GM12878 (cell line): ENCODE measurements around the gene RSPH10B2. TPM values are rescaled to one million over a fixed set of nuclear protein-coding genes. Genes with fewer than 3 reads are reported as not detected.

ENCODE experiments used
- ATF7 ChIP-seq: fragments of 450-650 bp; IDR thresholded peaks from 2 replicates; pipeline ENCODE4 v1.6.1; 2016; ENCODE audit warnings: low read depth, mild to moderate bottlenecking
- BRCA1 ChIP-seq: IDR thresholded peaks from 2 replicates; pipeline ENCODE4 v1.6.1; 2011; ENCODE audit warnings: low read depth, low read length, improper control_type of control experiment
- CREB1 ChIP-seq: IDR thresholded peaks from 2 replicates; pipeline ENCODE4 v1.6.1; 2012; ENCODE audit warnings: low read depth, mild to moderate bottlenecking, inconsistent platforms
- CREM ChIP-seq: IDR thresholded peaks from 2 replicates; pipeline ENCODE4 v1.6.1; 2014; ENCODE audit warnings: antibody characterized with exemption, low read depth
- MYB ChIP-seq: fragments of 150-350 bp; IDR thresholded peaks from 2 replicates; pipeline ENCODE4 v1.6.1; 2014; ENCODE audit warnings: mild to moderate bottlenecking, low read depth, low read length, borderline replicate concordance
- NFYA ChIP-seq: IDR thresholded peaks from 2 replicates; pipeline ENCODE4 v1.6.1; 2011; ENCODE audit warnings: low read depth, mild to moderate bottlenecking, low read length, improper control_type of control experiment, borderline replicate concordance
- PML ChIP-seq: IDR thresholded peaks from 2 replicates; pipeline ENCODE4 v1.6.1; 2012; ENCODE audit warnings: low read length, inconsistent platforms
- SMC3 ChIP-seq: IDR thresholded peaks from 2 replicates; pipeline ENCODE4 v1.6.1; 2011; ENCODE audit warnings: low read length, improper control_type of control experiment, borderline replicate concordance
- TCF12 ChIP-seq: IDR thresholded peaks from 2 replicates; pipeline ENCODE4 v1.6.1; 2011; ENCODE audit warnings: low read depth, mild to moderate bottlenecking, low read length
- ZSCAN29 ChIP-seq: fragments of 450-650 bp; IDR thresholded peaks from 2 replicates; pipeline ENCODE4 v1.6.1; 2017; ENCODE audit warnings: mild to moderate bottlenecking, moderate library complexity
- polyA plus RNA-seq, 11 experiments: library from polyadenylated mRNA; depleted of rRNA in 4 of 11; unstranded in 6 of 11; stranded (reverse) in 5 of 11; fragments of >200 nt; fragmentation: Nextera tagmentation in 4 of 11; fragmentation: Illumina TruSeq in 1 of 11; extraction: Ambion mirVana in 4 of 11; extraction: Trizol in 1 of 11; gene quantifications; 1 replicate in 1 of 11; 2 replicates in 10 of 11; pipeline versions ENCODE4 v1.2.1 to v1.2.3, GENCODE V29; 2011 to 2016; ENCODE audit warnings: inconsistent platforms in 2 of 11, missing spikeins in 2 of 11, low read depth in 1 of 11
- total RNA-seq, 4 experiments: library from RNA; depleted of rRNA in 3 of 4; stranded (reverse); fragments of >200 nt in 3 of 4; fragmentation: Illumina TruSeq in 1 of 4; extraction: Trizol in 1 of 4; gene quantifications; 2 replicates each; pipeline versions ENCODE4 v1.2.1 to v1.2.3, GENCODE V29; 2013 to 2021
- TF ChIP-seq, protein P1 (sequence below): fragments of 450-650 bp; IDR thresholded peaks from 2 replicates; pipeline ENCODE4 v1.6.1; 2017; ENCODE audit warnings: antibody characterized with exemption, mild to moderate bottlenecking, moderate library complexity
- TF ChIP-seq, protein P2 (sequence below): fragments of 450-650 bp; IDR thresholded peaks from 2 replicates; pipeline ENCODE4 v1.6.1; 2018; ENCODE audit warnings: mild to moderate bottlenecking, low read depth, moderate library complexity; ENCODE audit not compliant: partially characterized antibody
- TF ChIP-seq, protein P3 (sequence below): fragments of 450-650 bp; formaldehyde crosslinking; IDR thresholded peaks from 2 replicates; pipeline ENCODE4 v1.4.0; 2022; ENCODE audit warnings: mild to moderate bottlenecking, moderate library complexity
- TF ChIP-seq, protein P4 (sequence below): IDR thresholded peaks from 2 replicates; pipeline ENCODE4 v1.6.1; 2012; ENCODE audit warnings: mild to moderate bottlenecking, low read depth, low read length

RSPH10B2 gene
- total and polyA plus RNA-seq, 10 of the 15 experiments (the other 5 are each of a cell fraction or from before 2014, with no cell fraction given): 0.04 to 0.34 (median 0.18) TPM; not detected in 3

DNA sequence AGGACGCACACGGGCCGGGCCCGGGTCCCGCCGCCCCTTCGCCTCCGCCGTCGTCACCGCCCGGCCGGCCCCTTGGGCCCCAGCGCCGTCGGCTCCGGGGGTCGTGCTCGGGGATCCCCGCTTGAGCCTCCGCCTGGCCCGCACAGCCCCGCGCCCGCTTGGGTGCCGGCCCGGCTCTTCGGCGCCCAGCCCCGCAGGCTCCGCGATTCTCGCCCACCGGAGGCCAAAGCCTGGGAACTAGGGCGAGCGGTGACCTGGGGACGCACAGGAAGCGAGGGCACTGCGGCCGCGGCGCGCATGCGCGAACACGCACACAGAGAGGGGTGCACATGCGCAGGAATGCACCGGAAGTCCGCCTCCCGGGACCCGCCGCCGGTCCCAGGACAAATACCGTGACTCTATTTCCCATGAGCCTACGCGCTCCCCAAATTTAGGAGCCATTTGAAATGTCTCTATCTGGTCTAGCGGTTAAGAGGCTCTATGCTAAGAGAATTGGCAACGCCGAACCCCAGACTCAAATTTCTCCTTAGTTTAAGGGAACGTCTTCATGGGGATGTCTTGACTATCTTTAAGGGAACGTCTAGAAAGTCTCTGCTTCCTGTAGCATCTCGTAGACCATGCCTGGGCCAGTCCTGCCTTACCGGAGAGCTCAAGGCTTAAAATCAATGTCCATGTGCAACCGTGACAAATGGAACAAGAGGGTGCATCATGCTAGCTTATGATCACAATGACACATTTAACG is 47.1 kb upstream of the RSPH10B2 start, which contains the start of gene ZNF12 (continued):
- TF ChIP-seq, protein P1, sequence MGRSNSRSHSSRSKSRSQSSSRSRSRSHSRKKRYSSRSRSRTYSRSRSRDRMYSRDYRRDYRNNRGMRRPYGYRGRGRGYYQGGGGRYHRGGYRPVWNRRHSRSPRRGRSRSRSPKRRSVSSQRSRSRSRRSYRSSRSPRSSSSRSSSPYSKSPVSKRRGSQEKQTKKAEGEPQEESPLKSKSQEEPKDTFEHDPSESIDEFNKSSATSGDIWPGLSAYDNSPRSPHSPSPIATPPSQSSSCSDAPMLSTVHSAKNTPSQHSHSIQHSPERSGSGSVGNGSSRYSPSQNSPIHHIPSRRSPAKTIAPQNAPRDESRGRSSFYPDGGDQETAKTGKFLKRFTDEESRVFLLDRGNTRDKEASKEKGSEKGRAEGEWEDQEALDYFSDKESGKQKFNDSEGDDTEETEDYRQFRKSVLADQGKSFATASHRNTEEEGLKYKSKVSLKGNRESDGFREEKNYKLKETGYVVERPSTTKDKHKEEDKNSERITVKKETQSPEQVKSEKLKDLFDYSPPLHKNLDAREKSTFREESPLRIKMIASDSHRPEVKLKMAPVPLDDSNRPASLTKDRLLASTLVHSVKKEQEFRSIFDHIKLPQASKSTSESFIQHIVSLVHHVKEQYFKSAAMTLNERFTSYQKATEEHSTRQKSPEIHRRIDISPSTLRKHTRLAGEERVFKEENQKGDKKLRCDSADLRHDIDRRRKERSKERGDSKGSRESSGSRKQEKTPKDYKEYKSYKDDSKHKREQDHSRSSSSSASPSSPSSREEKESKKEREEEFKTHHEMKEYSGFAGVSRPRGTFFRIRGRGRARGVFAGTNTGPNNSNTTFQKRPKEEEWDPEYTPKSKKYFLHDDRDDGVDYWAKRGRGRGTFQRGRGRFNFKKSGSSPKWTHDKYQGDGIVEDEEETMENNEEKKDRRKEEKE: 0 out of 2 replicates have a peak, but pooled peaks have one; percentile 33
- TF ChIP-seq NFYA (no peak), BRCA1 (peak; percentile 51; the same call in 1 of the 2 replicates), SMC3 (no peak; the same call in 1 of the 2 replicates), ATF7 (peak; percentile 38; the same call in 1 of the 2 replicates), CREB1 (0 out of 2 replicates have a peak, but pooled peaks have one; percentile 57), ZSCAN29 (peak; percentile 58; the same call in 1 of the 2 replicates), MYB (no peak; the same call in 1 of the 2 replicates), TCF12 (no peak), PML (peak; percentile 34; the same call in 1 of the 2 replicates), CREM (0 out of 2 replicates have a peak, but pooled peaks have one; percentile 28)
- TF ChIP-seq, protein P2, sequence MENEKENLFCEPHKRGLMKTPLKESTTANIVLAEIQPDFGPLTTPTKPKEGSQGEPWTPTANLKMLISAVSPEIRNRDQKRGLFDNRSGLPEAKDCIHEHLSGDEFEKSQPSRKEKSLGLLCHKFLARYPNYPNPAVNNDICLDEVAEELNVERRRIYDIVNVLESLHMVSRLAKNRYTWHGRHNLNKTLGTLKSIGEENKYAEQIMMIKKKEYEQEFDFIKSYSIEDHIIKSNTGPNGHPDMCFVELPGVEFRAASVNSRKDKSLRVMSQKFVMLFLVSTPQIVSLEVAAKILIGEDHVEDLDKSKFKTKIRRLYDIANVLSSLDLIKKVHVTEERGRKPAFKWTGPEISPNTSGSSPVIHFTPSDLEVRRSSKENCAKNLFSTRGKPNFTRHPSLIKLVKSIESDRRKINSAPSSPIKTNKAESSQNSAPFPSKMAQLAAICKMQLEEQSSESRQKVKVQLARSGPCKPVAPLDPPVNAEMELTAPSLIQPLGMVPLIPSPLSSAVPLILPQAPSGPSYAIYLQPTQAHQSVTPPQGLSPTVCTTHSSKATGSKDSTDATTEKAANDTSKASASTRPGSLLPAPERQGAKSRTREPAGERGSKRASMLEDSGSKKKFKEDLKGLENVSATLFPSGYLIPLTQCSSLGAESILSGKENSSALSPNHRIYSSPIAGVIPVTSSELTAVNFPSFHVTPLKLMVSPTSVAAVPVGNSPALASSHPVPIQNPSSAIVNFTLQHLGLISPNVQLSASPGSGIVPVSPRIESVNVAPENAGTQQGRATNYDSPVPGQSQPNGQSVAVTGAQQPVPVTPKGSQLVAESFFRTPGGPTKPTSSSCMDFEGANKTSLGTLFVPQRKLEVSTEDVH: no peak
- TF ChIP-seq, protein P3, sequence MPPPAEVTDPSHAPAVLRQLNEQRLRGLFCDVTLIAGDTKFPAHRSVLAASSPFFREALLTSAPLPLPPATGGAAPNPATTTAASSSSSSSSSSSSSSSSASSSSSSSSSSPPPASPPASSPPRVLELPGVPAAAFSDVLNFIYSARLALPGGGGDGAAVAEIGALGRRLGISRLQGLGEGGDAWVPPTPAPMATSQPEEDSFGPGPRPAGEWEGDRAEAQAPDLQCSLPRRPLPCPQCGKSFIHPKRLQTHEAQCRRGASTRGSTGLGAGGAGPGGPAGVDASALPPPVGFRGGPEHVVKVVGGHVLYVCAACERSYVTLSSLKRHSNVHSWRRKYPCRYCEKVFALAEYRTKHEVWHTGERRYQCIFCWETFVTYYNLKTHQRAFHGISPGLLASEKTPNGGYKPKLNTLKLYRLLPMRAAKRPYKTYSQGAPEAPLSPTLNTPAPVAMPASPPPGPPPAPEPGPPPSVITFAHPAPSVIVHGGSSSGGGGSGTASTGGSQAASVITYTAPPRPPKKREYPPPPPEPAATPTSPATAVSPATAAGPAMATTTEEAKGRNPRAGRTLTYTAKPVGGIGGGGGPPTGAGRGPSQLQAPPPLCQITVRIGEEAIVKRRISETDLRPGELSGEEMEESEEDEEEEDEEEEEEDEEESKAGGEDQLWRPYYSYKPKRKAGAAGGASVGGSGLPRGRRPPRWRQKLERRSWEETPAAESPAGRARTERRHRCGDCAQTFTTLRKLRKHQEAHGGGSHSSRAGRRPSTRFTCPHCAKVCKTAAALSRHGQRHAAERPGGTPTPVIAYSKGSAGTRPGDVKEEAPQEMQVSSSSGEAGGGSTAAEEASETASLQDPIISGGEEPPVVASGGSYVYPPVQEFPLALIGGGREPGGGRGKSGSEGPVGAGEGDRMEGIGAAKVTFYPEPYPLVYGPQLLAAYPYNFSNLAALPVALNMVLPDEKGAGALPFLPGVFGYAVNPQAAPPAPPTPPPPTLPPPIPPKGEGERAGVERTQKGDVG (CRISPR knock-in tag): no peak
- TF ChIP-seq, protein P4, sequence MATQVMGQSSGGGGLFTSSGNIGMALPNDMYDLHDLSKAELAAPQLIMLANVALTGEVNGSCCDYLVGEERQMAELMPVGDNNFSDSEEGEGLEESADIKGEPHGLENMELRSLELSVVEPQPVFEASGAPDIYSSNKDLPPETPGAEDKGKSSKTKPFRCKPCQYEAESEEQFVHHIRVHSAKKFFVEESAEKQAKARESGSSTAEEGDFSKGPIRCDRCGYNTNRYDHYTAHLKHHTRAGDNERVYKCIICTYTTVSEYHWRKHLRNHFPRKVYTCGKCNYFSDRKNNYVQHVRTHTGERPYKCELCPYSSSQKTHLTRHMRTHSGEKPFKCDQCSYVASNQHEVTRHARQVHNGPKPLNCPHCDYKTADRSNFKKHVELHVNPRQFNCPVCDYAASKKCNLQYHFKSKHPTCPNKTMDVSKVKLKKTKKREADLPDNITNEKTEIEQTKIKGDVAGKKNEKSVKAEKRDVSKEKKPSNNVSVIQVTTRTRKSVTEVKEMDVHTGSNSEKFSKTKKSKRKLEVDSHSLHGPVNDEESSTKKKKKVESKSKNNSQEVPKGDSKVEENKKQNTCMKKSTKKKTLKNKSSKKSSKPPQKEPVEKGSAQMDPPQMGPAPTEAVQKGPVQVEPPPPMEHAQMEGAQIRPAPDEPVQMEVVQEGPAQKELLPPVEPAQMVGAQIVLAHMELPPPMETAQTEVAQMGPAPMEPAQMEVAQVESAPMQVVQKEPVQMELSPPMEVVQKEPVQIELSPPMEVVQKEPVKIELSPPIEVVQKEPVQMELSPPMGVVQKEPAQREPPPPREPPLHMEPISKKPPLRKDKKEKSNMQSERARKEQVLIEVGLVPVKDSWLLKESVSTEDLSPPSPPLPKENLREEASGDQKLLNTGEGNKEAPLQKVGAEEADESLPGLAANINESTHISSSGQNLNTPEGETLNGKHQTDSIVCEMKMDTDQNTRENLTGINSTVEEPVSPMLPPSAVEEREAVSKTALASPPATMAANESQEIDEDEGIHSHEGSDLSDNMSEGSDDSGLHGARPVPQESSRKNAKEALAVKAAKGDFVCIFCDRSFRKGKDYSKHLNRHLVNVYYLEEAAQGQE: no peak
